ENCODE results near the gene PCNX3. TPM values are rescaled to one million over a fixed set of nuclear protein-coding genes. Genes with fewer than 3 reads are reported as not detected.

Gene PCNX3
- total and polyA plus RNA-seq, 2 experiments from 2014 or later, result 22.0 to 42.7 TPM

DNA sequence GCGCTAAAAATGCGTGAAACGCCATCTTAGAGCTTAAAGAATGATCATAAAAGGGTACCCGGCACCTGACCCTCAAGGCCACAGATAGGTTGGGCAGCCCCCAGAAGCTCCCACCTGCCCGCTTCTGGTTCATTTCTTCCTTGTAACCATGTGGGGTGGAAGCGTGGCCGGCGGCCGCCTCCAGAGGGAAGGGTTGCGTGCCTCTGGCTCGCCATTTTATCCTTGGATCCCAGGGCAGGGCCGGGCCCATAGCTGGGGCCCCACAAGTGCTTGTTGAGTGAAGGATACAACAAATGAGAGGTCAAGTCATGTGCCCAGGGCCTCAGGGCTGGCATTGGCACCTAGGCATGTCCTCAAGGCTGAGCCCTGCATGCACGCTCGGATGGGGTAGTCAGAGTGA, 5.9 kb downstream of the PCNX3 start:
- TF ChIP-seq, protein P1, sequence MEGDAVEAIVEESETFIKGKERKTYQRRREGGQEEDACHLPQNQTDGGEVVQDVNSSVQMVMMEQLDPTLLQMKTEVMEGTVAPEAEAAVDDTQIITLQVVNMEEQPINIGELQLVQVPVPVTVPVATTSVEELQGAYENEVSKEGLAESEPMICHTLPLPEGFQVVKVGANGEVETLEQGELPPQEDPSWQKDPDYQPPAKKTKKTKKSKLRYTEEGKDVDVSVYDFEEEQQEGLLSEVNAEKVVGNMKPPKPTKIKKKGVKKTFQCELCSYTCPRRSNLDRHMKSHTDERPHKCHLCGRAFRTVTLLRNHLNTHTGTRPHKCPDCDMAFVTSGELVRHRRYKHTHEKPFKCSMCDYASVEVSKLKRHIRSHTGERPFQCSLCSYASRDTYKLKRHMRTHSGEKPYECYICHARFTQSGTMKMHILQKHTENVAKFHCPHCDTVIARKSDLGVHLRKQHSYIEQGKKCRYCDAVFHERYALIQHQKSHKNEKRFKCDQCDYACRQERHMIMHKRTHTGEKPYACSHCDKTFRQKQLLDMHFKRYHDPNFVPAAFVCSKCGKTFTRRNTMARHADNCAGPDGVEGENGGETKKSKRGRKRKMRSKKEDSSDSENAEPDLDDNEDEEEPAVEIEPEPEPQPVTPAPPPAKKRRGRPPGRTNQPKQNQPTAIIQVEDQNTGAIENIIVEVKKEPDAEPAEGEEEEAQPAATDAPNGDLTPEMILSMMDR (IDR thresholded peaks at IDR 0.05; ENCODE audit: low read depth, low read length), result no peak
- H3K4me1 ChIP-seq (ENCODE audit: low read depth), result peaks cover 4% of the 10 kb centered on the region
- no peaks in the 10 kb centered on the region for H3K27me3 ChIP-seq
- H3K36me3 ChIP-seq, result peaks cover 24% of the 10 kb centered on the region
- H3K9me3 ChIP-seq (ENCODE audit: low read depth), result no peaks in the 10 kb centered on the region
- no peak for DNase-seq (ENCODE audit: low read depth in 1 of 2, low spot score in 1 of 2)
- no peak overlapping the region for H3K27ac ChIP-seq
- H3K4me3 ChIP-seq, result no peak overlapping the region

DNA sequence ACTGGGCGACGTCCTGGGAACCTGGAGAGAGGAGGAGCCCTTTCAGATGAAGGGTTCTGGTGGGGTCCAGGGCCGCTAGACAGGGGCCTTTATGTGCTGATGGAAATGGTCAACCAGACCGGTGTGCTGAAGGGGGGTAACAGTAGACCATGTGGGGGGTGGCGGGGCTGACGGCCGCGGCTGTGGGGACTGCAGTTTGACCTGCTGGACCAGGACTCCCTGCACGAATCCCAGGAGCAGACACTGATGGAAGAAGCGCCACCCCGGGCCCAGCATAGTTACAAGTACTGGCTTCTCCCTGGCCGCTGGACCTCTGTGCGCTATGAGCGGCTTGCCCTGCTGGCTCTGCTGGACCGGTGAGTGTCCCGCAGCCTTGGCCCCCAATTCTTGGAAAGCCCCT, 6.4 kb downstream of the PCNX3 start:
- Histone ChIP-seq H3K27ac (no peak overlapping the region), H3K36me3 (peaks cover 24% of the 10 kb centered on the region), H3K4me3 (no peak overlapping the region), H3K9me3 (ENCODE audit: low read depth) (no peaks in the 10 kb centered on the region), H3K27me3 (no peaks in the 10 kb centered on the region), H3K4me1 (ENCODE audit: low read depth) (no peaks in the 10 kb centered on the region)
- TF ChIP-seq, protein P1 (IDR thresholded peaks at IDR 0.05; ENCODE audit: low read depth, low read length), result no peak
- no peak for DNase-seq (ENCODE audit: low read depth in 1 of 2, low spot score in 1 of 2)

DNA sequence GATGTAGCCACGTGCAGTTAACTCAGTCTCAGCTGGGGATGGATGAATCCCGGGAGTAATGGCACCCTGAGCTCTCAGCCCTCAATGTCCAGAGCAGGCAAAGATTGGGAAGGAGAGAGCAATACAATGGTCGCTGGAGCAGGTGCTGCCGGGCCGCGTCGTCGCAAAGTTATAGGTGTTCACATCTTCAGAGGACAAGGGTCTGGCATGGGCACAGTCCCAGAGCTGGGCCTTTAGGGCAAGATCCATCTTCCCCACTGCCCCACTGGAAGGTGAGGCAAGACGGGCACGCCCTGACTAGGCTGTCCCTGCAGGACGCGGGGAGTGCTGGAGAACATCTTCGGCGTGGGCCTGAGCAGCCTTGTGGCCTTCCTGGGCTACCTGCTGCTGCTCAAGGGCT, 7.6 kb downstream of the PCNX3 start:
- H3K36me3 ChIP-seq, result peaks cover 31% of the 10 kb centered on the region
- no peaks in the 10 kb centered on the region for H3K27me3 ChIP-seq
- DNase-seq (ENCODE audit: low read depth in 1 of 2, low spot score in 1 of 2), result no peak
- no peak overlapping the region for H3K27ac ChIP-seq
- no peaks in the 10 kb centered on the region for H3K4me1 ChIP-seq (ENCODE audit: low read depth)
- TF ChIP-seq, protein P1 (IDR thresholded peaks at IDR 0.05; ENCODE audit: low read depth, low read length), result no peak
- no peak overlapping the region for H3K4me3 ChIP-seq
- no peaks in the 10 kb centered on the region for H3K9me3 ChIP-seq (ENCODE audit: low read depth)

DNA sequence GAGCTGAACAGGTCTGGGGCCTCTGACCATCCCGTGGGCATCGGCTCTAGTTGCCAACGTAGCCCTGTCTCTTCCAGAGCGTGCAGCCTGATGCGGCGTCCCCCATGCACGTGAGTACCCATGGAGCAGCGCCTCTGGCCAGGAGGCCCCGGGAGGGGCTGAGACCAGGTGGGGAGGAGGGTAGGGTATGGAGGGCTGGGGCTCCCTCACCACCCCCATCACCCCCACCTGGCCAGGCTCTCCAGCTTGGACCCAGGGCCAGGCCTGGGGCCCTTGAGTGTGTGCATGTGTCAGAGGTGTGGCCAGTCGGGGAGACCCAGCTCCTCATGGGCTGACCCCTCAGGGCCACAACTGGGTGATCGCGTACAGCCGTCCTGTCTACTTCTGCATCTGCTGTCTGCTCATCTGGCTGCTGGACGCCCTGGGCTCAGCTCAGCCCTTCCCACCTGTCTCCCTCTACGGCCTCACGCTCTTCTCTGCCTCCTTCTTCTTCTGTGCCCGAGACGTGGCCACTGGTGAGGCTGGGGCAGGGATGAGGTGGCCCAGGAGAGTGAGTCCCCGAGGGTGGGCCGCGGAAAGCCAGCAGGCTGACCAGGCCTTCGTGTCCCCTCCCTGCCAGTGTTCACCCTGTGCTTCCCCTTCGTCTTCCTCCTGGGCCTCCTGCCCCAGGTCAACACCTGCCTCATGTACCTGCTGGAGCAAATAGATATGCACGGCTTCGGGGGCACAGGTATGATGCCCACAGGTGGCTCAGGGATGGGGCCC, 8.5 kb downstream of the PCNX3 start:
- no peaks in the 10 kb centered on the region for H3K27me3 ChIP-seq

DNA sequence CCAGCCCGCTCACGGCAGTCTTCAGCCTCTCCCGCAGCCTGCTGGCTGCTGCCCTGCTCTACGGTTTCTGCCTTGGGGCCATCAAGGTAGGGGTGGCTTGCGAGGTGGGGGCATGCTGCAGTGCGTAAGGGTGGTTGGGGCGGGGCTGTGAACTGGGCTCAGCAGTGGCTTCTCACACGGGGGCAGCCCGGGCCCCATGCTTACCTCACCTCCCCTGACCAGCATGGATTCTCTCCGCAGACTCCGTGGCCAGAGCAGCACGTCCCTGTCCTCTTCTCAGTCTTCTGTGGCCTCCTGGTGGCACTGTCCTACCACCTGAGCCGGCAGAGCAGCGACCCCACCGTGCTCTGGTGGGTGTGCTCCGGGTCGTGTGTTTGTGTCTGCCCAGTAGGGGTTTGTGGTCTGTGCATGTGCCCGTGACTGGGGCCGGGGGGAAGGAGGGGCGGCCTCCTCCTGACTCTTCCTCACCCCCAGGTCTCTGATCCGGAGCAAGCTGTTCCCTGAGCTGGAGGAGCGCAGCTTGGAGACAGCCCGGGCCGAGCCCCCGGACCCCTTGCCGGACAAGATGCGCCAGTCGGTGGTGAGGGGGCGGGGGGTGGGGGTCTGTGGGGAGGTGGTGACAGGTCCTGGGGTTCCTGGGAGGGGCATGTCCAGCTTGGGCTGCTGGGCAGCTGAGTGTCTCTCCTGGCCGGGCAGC, 9.5 kb downstream of the PCNX3 start:
- peaks cover 39% of the 10 kb centered on the region for H3K36me3 ChIP-seq
- no peaks in the 10 kb centered on the region for H3K9me3 ChIP-seq (ENCODE audit: low read depth)
- TF ChIP-seq, protein P1 (IDR thresholded peaks at IDR 0.05; ENCODE audit: low read depth, low read length), result no peak
- H3K27ac ChIP-seq, result no peak overlapping the region
- no peaks in the 10 kb centered on the region for H3K4me1 ChIP-seq (ENCODE audit: low read depth)
- DNase-seq (ENCODE audit: low read depth in 1 of 2, low spot score in 1 of 2), result no peak
- H3K4me3 ChIP-seq, result no peak overlapping the region
- no peaks in the 10 kb centered on the region for H3K27me3 ChIP-seq

More for the DNA sequence above, 8.5 kb downstream of the PCNX3 start:
- H3K9me3 ChIP-seq (ENCODE audit: low read depth), result no peaks in the 10 kb centered on the region
- no peaks in the 10 kb centered on the region for H3K4me1 ChIP-seq (ENCODE audit: low read depth)
- peaks cover 38% of the 10 kb centered on the region for H3K36me3 ChIP-seq
- H3K27ac ChIP-seq, result no peak overlapping the region
- DNase-seq (ENCODE audit: low read depth in 1 of 2, low spot score in 1 of 2), result no peak
- TF ChIP-seq, protein P1 (IDR thresholded peaks at IDR 0.05; ENCODE audit: low read depth, low read length), result no peak
- no peak overlapping the region for H3K4me3 ChIP-seq
